Activated T-cell treated with anti-CD3 and anti-CD28 coated beads, Interleukin-2, amount 50 U/mL, for 4 hours (primary cell): ENCODE results near the gene FEV. TPM values are rescaled to one million over a fixed set of nuclear protein-coding genes. Genes with fewer than 3 reads are reported as not detected.

Experiments used
- ATAC-seq, 2 donors: fragments of 200-7000 bp; cut with Tn5 transposase; one replicate each; pipeline ENCODE4 v1.10.0; 2021
- DNase-seq: peaks from one replicate; pipeline ENCODE4 v3.0.0-alpha.2; 2020
- H3K27me3 Mint-ChIP-seq: one replicate; pipeline ENCODE4 v1.8.0; 2021; ENCODE audit warnings: low read depth, mixed read lengths
- H3K36me3 Mint-ChIP-seq: one replicate; pipeline ENCODE4 v1.8.0; 2022; ENCODE audit warnings: mixed read lengths; ENCODE audit not compliant: insufficient read depth
- H3K4me1 Mint-ChIP-seq: one replicate; pipeline ENCODE4 v1.8.0; 2021; ENCODE audit warnings: low read depth, mixed read lengths
- H3K4me3 Mint-ChIP-seq: one replicate; pipeline ENCODE4 v1.8.0; 2021; ENCODE audit warnings: mild to moderate bottlenecking, moderate library complexity, mixed read lengths
- H3K9me3 Mint-ChIP-seq: one replicate; pipeline ENCODE4 v1.8.0; 2021; ENCODE audit warnings: mixed read lengths
- total RNA-seq, 3 donors: library from RNA; stranded (reverse); gene quantifications; one replicate each; pipeline ENCODE4 v1.2.1, GENCODE V29; 2021

The FEV gene
- total RNA-seq, 3 donors from 2014 or later: not detected

DNA sequence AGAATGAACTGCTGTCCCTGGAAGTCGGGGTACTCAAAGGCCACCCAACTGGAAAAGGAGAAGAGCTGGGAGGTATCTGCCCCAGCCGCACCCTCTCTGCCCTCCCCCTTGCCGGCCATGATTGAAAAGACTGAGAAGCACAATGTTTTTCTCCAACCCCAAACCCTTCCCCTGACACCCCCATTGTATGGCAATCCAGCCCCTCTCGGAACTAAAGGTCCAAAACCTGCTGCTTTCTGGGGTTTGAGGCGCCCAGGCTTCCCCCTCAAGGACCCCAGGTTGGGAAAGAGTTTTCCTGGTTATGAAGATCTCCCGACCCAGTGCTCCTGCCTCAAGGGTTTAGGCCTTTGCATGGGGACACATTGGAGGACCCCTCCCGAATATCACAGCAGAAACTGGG, 7.2 kb upstream of the FEV start:
- no peaks in the 10 kb centered on the region for H3K9me3 Mint-ChIP-seq
- H3K4me1 Mint-ChIP-seq: peaks cover 5% of the 10 kb centered on the region
- DNase-seq (no peak), ATAC-seq (no peak)
- H3K36me3 Mint-ChIP-seq: no peaks in the 10 kb centered on the region
- peaks cover 79% of the 10 kb centered on the region for H3K27me3 Mint-ChIP-seq
- H3K4me3 Mint-ChIP-seq: no peak overlapping the region

DNA sequence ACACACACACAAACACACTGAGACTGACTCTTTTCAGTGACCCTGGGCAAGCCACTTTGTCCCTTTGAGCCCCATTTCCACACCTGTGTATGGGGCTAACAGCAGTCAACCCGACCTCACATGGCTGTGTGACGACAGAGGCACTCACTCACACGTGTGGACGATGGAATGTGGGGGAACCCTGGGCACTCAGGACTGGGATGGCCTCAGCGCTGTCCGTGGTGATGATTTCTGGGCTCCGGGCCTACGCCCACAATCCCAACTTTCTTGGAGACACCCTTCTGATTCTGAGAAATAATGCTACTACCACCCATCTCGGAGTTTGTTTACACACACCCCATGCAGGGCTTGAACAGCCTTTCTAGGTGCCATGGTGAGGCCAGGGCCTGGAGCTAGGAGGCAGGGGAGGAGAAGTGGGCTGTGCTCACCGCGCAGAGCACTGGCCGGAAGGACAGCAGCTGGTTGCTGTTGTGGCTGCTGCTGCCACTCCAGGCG, 6.7 kb upstream of the FEV start:
- no peaks in the 10 kb centered on the region for H3K9me3 Mint-ChIP-seq
- DNase-seq: no peak
- peaks cover 5% of the 10 kb centered on the region for H3K4me1 Mint-ChIP-seq
- H3K36me3 Mint-ChIP-seq: no peaks in the 10 kb centered on the region
- ATAC-seq: no peak
- no peak overlapping the region for H3K4me3 Mint-ChIP-seq
- H3K27me3 Mint-ChIP-seq: peaks cover 81% of the 10 kb centered on the region

DNA sequence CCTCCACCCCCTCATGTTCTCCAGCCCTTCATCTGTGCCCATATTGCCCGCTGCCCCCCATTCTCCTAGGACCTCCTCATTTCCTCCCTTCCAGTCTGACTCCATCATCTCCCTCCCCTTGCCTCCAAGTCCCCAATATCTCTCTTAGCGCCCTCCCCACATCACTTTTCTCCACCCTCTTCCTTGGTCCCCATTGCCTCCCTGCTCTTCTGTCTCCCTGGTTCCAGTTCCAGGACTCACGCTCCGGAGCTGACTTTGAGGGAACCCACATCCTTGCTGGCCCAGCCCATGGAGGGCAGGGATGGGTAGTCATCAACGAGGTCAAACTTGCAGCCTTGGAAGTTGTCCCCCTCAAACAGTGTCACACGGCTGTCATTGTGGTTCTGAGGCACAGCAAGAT, 5.6 kb upstream of the FEV start:
- no peak for DNase-seq
- Mint-ChIP-seq H3K27me3 (peaks cover 82% of the 10 kb centered on the region), H3K4me1 (peaks cover 5% of the 10 kb centered on the region), H3K4me3 (no peak overlapping the region), H3K9me3 (no peaks in the 10 kb centered on the region), H3K36me3 (no peaks in the 10 kb centered on the region)
- ATAC-seq: no peak

DNA sequence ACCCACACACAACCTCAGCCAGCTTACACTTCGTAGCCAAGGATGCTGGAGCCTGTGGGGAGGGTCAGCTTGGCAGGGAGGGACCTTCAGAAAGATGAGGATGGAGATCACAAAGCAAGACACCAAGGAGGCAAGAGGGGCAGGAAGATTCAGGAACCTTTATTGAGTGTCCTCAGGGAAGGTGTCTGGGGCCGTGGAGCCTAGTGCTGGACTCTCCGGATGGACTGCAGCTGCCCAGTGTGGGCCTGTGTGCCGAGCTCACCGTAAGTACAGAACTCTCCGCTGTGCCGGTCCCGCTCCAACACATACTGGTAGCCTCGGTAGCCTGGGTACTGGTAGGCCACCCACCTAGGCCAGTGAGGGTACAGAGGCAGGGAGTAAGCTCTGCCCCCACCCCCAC, 5.1 kb upstream of the FEV start:
- H3K4me3 Mint-ChIP-seq: no peak overlapping the region
- H3K4me1 Mint-ChIP-seq: peaks cover 7% of the 10 kb centered on the region
- no peak for ATAC-seq
- DNase-seq: no peak
- H3K36me3 Mint-ChIP-seq: no peaks in the 10 kb centered on the region
- H3K27me3 Mint-ChIP-seq: peaks cover 79% of the 10 kb centered on the region
- H3K9me3 Mint-ChIP-seq: no peaks in the 10 kb centered on the region

DNA sequence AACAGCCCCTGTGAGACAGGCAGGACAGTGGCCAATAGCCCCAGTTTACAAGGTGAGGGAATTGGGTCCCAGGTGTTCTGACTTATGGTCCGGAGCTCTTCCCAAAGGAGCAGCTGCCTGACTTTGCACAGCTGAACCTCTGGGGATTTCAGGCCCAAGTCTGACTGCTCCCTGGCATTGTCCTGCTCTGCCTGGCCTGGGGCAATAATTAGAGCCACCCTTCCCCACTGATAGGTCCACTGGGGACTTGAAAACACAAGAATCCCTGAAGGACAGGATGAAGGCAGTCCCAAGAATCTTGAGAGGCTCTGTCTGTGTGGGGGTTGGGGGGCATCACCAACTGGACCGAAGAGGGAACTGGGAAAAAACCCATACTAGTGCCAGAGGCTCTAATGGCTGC, 3.7 kb upstream of the FEV start:
- ATAC-seq: no peak
- peaks cover 77% of the 10 kb centered on the region for H3K27me3 Mint-ChIP-seq
- H3K4me3 Mint-ChIP-seq: no peak overlapping the region

DNA sequence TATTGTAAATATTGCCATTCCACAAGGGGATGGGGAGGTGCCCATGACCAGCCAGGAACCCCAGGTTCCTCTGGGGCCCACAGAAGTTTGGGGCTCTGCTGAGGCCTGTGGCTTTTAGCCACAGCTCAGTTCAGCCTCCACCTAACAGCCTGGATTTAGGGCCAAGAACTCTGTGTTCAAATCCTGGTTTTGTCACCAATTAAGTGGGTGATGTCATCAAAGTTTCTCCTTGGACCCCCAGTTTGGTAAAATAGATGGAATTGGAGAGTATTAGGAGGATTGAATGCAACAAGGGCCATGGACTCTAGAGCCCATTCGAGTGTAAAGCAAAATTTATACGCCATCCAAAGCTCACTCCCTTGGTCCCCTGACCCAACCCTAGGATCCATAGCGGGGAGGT, 3.2 kb upstream of the FEV start:
- H3K27me3 Mint-ChIP-seq: peaks cover 81% of the 10 kb centered on the region
- no peak overlapping the region for H3K4me3 Mint-ChIP-seq
- no peak for ATAC-seq
- no peaks in the 10 kb centered on the region for H3K36me3 Mint-ChIP-seq
- no peak for DNase-seq
- no peaks in the 10 kb centered on the region for H3K9me3 Mint-ChIP-seq
- H3K4me1 Mint-ChIP-seq: peaks cover 18% of the 10 kb centered on the region

More for the DNA sequence above, 3.7 kb upstream of the FEV start:
- Mint-ChIP-seq H3K36me3 (no peaks in the 10 kb centered on the region), H3K4me1 (peaks cover 14% of the 10 kb centered on the region), H3K9me3 (no peaks in the 10 kb centered on the region)
- DNase-seq: no peak

DNA sequence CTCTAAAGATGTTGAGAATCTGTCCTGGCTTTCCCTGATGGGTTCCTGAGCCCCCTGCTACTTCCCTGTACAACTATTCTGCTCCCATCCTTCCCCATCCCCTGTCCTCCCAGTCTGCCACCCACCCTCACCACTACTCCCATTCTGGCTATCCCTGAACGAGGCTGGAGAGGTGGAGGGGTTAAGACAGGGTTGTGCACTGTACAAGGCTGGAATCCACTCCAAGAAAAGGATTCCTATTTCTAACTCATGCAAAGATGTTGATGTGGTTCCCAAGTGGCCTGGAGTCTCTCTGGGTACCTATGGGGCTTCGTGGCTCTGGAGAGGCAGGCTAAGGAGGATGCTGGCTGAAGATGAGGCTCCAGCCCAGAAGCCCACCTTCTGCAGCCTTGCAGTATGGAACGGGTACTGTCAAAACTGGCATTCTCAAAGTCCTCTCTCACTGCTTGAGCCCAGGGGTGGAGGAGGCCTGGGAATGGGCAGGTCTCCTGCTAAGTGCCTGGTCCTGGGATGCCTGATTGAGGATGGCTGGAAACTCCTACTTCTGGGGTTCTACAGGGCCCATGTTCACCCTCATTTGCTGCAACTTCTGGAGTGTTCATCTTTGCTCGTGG, 1.3 kb upstream of the FEV start:
- peaks cover 31% of the 10 kb centered on the region for H3K4me1 Mint-ChIP-seq
- H3K36me3 Mint-ChIP-seq: no peaks in the 10 kb centered on the region
- no peak for DNase-seq
- H3K9me3 Mint-ChIP-seq: no peaks in the 10 kb centered on the region
- peaks cover 81% of the 10 kb centered on the region for H3K27me3 Mint-ChIP-seq
- no peak for ATAC-seq
- H3K4me3 Mint-ChIP-seq: no peak overlapping the region

DNA sequence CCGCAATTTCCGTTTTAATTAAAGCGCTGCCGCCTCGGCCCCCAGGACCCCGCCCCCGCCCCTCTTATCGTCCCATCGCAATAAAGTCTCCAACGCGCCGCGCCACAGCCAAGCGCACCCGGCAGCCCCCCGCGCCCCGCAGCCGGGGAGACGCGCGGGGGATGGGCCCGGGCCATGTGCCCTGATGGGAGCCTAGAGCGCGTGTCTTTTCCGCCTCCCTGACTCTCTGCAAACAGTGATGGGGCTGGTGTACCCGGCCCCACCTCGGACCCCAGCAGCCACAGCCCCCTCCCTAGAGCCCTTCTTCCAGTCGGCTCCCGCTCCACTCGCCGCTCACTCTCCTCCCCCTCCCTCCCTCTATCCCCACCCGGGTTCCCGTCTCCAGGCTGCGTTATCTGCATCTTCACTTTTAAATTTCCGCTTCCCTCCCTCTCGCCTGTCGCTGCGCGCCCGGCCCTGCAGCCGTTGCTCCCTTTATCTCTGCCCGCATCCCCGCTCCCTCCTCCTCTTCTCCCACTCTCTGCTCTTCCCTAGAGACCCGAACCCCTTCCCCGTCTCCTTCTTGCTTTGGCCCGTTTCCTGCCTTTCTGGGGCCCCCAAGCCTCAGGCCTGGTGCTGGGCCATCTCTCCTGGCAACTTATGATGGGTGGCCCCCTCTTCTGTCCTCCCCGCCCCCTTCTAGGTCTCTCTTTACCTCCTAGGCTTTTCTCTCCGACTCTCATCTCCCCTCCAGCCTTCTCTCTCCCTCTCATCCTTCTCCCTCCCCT, 524 bp upstream of the FEV start:
- no peak for DNase-seq
- H3K4me3 Mint-ChIP-seq: no peak overlapping the region
- peaks cover 36% of the 10 kb centered on the region for H3K4me1 Mint-ChIP-seq
- no peaks in the 10 kb centered on the region for H3K36me3 Mint-ChIP-seq
- no peaks in the 10 kb centered on the region for H3K9me3 Mint-ChIP-seq
- H3K27me3 Mint-ChIP-seq: peaks cover 79% of the 10 kb centered on the region
- ATAC-seq: no peak

DNA sequence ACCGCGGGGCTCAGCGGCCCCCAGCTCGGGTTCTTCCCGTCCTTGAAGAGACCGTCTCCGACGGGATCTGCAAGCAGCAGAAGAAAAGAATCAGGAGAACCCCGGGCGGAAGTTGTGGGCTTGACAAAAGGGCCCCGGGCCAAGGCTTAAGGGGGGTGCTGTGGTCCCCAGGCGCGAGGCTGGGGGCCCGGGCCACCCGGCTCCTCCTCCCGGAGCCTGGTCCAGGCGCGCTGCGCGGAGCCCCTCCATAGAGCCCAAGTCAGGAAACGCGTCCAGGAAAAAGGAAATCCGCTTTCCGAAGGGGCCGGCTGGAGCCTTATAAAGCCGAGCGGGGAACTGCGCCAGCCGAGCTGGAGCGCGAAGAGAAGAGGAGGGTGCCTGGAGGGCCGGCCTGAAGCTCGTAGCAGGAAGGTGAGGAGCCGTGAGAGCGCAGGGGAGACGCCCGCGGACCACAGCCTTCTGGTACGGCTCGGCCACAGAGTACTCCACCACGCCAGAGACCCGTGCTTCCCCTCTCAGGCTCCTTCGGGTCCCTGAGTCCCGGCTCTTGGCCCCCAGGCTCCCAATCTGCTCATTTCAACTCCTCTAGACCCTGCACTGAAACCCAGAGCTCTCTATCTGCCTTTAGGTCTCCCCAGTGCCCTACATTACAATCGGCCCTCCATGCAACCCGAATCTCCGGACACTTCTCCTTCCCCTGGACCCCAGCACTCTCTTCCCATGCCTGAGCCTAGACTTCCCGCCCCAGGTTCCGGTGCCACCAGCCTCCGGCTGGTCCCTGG, 554 bp downstream of the FEV start:
- H3K4me3 Mint-ChIP-seq: no peak overlapping the region
- no peaks in the 10 kb centered on the region for H3K9me3 Mint-ChIP-seq
- peaks cover 75% of the 10 kb centered on the region for H3K27me3 Mint-ChIP-seq
- ATAC-seq (no peak), DNase-seq (no peak)
- H3K36me3 Mint-ChIP-seq: no peaks in the 10 kb centered on the region
- H3K4me1 Mint-ChIP-seq: peaks cover 40% of the 10 kb centered on the region

DNA sequence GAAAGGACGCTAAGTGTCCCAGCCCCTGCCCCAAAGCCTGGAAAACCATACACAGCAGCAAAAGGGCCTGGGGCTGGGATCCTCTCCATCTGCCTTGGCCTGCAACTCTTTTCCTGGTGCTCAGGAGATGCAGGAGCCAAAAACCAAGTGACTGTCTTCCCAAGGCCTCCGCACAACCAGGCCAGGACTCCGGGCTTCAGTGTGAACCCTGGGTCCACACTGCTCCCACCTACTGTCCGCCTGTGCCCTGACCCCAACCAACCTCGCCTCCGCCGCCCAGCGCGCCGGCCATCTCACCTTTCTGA, 1.1 kb downstream of the FEV start:
- Mint-ChIP-seq H3K27me3 (peaks cover 72% of the 10 kb centered on the region), H3K9me3 (no peaks in the 10 kb centered on the region), H3K36me3 (no peaks in the 10 kb centered on the region), H3K4me1 (peaks cover 40% of the 10 kb centered on the region), H3K4me3 (no peak overlapping the region)
- no peak for DNase-seq
- ATAC-seq: no peak

DNA sequence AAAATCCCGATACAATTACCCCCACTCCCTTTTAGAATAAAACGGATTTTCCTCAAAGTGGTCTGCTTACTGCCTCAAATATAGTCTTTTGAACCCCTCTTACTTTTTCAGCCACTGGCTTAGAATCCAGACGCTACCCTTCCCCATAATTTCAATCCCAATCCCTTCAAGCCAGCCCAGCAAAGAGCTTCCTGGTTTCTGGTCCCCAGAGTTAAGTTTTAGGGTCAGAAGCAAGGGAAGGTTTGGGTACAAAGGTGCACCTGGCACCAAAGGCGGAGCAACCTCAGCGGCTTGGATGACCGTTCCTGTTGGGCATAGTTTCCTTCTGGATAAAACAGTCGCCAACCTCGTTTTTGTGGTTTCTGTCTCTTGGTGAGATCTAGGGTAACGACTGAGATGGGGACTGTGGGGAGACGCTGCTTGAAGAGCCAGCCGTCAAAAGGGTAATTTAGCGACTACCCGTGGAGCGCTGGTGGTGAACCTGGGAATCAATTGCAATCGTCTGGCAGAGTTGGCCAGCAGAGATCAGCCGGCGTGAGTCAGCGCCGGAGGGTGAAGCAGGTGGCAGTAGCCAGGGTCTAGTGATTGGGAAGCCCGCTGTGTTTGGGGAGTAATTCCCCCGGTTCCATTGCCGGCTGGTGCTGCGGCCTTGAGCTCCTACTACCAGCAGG, 1.6 kb downstream of the FEV start:
- Mint-ChIP-seq H3K27me3 (peaks cover 72% of the 10 kb centered on the region), H3K36me3 (no peaks in the 10 kb centered on the region), H3K4me1 (peaks cover 40% of the 10 kb centered on the region), H3K4me3 (no peak overlapping the region), H3K9me3 (no peaks in the 10 kb centered on the region)
- DNase-seq (no peak), ATAC-seq (no peak)

DNA sequence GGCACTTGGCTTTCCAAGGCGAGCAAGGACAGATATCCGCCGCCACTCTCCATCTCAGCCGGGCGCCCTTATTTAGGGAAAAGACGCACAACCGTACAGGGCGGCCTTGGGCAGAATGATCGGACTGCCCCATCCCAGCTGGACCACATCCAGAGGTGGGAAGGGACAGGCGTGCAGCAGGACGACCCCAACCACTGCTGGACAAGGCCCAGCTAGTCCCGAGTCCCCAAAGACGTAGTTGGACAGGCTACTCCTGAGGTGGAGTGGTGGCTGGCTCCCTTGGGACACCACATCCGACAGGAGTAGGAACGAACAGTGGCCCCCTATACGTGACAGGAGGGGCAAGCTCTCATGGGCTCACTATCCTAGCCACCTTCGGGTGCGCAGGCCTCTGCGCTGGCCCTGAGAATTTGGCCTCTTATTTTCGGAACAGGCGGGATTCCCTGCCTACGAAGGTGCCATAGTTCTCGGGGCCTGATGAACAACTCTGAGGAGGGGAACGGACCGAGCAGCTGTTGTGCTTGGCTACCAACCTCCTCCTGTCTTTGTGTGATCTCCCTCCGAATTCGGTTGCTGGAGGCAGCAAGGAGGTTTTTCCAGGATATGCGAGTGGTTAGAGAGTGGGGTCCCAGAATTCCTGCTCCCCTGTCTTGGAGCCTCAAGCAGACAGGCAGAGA, 2.3 kb downstream of the FEV start:
- Mint-ChIP-seq H3K9me3 (no peaks in the 10 kb centered on the region), H3K4me3 (peak overlapping the region; percentile 47), H3K4me1 (peaks cover 40% of the 10 kb centered on the region), H3K27me3 (peaks cover 77% of the 10 kb centered on the region), H3K36me3 (no peaks in the 10 kb centered on the region)
- DNase-seq: no peak
- no peak for ATAC-seq

DNA sequence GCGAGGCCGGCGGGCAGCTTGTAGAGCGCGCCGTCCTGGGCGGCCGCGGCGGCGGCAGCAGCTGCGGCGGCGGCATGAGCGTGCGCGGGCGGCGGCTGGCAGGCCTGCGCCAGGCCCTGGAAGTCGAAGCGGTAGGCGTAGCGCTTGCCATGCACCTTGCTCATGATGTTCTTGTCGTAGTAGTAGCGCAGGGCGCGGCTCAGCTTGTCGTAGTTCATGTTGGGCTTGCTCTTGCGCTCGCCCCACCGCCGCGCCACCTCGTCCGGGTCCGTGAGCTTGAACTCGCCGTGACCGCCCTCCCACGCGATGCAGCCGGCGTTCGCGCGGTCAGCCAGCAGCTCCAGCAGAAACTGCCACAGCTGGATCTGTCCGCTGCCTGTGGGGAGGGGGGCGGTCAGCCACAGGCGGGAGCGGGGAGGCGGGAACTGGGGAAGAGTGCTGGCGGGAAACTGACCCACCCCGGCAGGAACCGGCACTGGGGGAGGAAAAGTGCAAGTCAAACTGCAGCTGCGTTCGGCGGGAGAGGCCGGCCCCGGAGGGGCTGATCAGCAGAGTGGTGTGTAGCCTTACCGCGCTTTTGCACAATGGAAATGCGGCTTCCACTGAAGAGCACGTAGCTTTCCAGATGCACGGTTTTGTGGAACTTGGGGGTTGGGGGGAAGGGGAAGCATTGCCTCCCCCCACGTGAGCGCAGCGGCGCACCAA, 3.0 kb downstream of the FEV start:
- Mint-ChIP-seq H3K4me1 (peaks cover 40% of the 10 kb centered on the region), H3K9me3 (no peaks in the 10 kb centered on the region), H3K4me3 (peak overlapping the region; percentile 47), H3K36me3 (no peaks in the 10 kb centered on the region), H3K27me3 (peaks cover 77% of the 10 kb centered on the region)
- ATAC-seq (peak; percentile 39 to 52), DNase-seq (no peak)
